ENCODE measurements around the gene DLX2.

GRCh38 chr2:172095905-172096625, 6.6 kb downstream of the DLX2 start:
- no peak for TF ChIP-seq CTCF (IDR thresholded peaks at IDR 0.05)
- no peak for TF ChIP-seq POLR2A (IDR thresholded peaks at IDR 0.05)
